AG04449 (cell line): Measurements from ENCODE around the gene TFAP2E.

Experiments used
- CTCF ChIA-PET: fragments of 350-600 bp; formaldehyde crosslinking; extraction: SDS; loops from one replicate; lab custom pipeline; 2021; ENCODE audit warnings: antibody characterized with exemption; lab: Yijun Ruan, JAX
- POLR2A ChIA-PET: fragments of 400-600, 350-600 bp; formaldehyde crosslinking; extraction: SDS; loops from one replicate; lab custom pipeline; 2020; ENCODE audit warnings: antibody characterized with exemption, inconsistent platforms; lab: Yijun Ruan, JAX
- DNase-seq: peaks from one replicate; pipeline ENCODE4 v3.0.0-alpha.2; 2010; ENCODE audit warnings: low read depth, low spot score
- H3K4me3 ChIP-seq: 2 replicates; pipeline ENCODE4 v1.5.1; 2011; ENCODE audit warnings: low read depth, mild to moderate bottlenecking, control low read depth, low read length
- TF ChIP-seq, protein P1 (sequence below): IDR thresholded peaks from one replicate; pipeline ENCODE4 v1.5.1; 2011; ENCODE audit warnings: mild to moderate bottlenecking, moderate library complexity, low read length, control low read depth, inconsistent platforms; ENCODE audit not compliant: insufficient read depth; ENCODE audit errors: missing control alignments

TFAP2E gene

GRCh38 chr1:35571263-35571662, 1.9 kb upstream of the TFAP2E start:
- no peak overlapping the region for H3K4me3 ChIP-seq
- TF ChIP-seq, protein P1, sequence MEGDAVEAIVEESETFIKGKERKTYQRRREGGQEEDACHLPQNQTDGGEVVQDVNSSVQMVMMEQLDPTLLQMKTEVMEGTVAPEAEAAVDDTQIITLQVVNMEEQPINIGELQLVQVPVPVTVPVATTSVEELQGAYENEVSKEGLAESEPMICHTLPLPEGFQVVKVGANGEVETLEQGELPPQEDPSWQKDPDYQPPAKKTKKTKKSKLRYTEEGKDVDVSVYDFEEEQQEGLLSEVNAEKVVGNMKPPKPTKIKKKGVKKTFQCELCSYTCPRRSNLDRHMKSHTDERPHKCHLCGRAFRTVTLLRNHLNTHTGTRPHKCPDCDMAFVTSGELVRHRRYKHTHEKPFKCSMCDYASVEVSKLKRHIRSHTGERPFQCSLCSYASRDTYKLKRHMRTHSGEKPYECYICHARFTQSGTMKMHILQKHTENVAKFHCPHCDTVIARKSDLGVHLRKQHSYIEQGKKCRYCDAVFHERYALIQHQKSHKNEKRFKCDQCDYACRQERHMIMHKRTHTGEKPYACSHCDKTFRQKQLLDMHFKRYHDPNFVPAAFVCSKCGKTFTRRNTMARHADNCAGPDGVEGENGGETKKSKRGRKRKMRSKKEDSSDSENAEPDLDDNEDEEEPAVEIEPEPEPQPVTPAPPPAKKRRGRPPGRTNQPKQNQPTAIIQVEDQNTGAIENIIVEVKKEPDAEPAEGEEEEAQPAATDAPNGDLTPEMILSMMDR: no peak
- DNase-seq: no peak
- POLR2A ChIA-PET: interaction anchor here (1.1 kb wide), 2 partner anchors 14 to 198 kb away, joined by 3 read pairs; partner anchors contain the start of gene CLSPN
- CTCF ChIA-PET: interaction anchor here (0.7 to 13.4 kb wide), 10 partner anchors 15 to 206 kb away, joined by 3 to 657 read pairs (median 10); partner anchors contain the start of genes C1orf216 and CLSPN

DNA sequence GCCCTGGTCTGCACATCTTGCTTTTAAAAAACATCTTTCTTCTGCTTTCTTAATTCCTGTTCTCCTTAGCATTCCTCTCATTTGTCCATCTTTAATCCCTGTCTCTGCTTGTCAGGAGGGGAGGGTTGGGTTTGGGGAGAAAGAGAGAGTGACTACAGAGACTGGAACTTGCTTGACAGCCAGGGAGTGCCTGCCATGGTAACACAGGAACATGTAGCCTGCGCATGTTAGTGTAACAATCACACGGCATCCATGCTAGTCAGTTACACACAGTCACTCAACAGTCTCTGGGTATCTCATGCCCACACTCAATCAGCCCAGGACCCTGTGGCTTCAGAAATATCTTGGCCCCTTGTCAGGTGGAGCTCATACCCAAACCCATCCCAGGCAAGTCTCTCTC, 818 bp upstream of the TFAP2E start:
- DNase-seq: no peak
- no peak overlapping the region; the same call in 1 of the 2 replicates for H3K4me3 ChIP-seq
- TF ChIP-seq, protein P1: no peak
- ChIA-PET CTCF (interaction anchor here (0.9 to 13.4 kb wide), 10 partner anchors 8 to 205 kb away, joined by 3 to 657 read pairs (median 10); partner anchors contain the start of genes C1orf216 and CLSPN), POLR2A (interaction anchor here (0.8 kb wide), 1 partner anchor 146 kb away, joined by 3 read pairs; no protein-coding TSS in a partner anchor)

GRCh38 chr1:35574125-35574654, 1.1 kb downstream of the TFAP2E start:
- H3K4me3 ChIP-seq: no peak overlapping the region
- ChIA-PET POLR2A (no interaction called here), CTCF (interaction anchor here (1.4 to 13.4 kb wide), 4 partner anchors 10 to 201 kb away, joined by 3 to 657 read pairs (median 50); partner anchors contain the start of gene C1orf216)
- DNase-seq: no peak
- TF ChIP-seq, protein P1: no peak

DNA sequence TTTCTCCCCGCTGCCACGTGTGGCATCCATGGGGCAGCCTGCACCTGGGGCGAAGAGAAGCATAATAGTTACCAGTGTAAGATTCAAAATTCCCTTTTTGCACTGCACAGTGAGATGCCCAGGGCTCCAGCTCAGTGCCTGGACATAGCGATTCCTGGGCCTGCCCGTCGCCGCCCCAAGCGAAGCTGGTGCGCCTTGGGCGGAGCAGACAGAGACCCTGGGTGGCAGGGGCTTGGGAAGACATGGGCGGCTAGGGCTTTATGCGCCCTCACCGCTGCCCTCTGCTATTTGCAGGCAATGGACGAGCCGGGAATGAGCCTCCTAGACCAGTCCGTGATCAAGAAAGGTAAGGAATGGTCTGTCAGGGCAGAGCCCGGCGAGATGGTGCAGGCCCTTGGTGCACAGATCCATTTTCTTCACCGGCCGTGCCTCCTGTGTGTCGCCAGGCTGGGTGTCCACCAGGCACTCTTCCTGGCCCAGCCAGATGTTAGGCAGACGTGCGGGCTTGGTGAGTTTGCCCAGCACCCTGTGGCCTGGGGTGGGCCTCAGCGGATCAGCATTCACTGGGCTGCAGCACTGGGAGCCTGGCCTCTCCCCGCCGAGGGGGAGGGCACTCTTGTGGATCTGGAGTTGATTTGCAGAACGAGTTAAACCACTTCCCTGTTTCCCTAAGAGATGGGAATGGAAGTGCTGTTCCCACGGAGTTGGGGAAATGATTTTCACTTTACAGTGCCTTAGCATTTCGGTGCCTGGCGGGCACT, 1.7 kb downstream of the TFAP2E start:
- H3K4me3 ChIP-seq: no peak overlapping the region
- no peak for DNase-seq
- TF ChIP-seq, protein P1: no peak
- ChIA-PET CTCF (interaction anchor here (0.9 to 13.4 kb wide), 3 partner anchors 10 to 151 kb away, joined by 4 to 657 read pairs (median 4); no protein-coding TSS in a partner anchor), POLR2A (no interaction called here)

DNA sequence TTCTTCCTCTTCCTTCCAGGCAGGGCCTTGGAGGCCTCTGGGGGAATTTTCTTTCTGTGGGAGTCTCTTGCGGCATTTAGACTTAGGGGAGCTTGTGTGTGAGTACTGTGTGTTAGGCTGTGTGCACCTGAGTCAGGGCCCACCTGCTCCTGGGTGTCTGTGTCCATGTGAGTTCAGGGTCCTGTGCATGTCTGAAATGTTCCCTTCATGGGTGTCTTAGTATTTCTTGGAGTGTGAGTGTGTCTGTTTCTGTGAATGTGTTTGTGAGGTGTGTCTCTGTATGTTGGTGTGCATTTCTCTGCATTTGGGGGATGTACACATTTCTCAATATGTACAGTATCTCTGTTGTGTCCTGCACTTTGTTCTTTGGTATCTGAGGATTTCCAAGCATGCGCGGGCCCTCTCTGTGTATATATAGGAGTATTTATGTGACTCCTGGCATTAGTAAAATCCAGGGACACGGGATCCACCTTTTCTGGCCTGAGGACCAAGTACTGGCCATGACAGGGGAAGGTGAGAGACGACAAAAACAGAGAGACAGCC, 2.4 kb downstream of the TFAP2E start:
- TF ChIP-seq, protein P1: no peak
- H3K4me3 ChIP-seq: no peak overlapping the region
- DNase-seq: no peak
- ChIA-PET CTCF (interaction anchor here (0.9 to 13.4 kb wide), 4 partner anchors 10 to 151 kb away, joined by 3 to 657 read pairs (median 4); no protein-coding TSS in a partner anchor), POLR2A (no interaction called here)
